ENCODE data around the gene PSMC3.

The PSMC3 gene

GRCh38 chr11:47437218-47437745, 11.0 kb upstream of the PSMC3 start:
- TF ChIP-seq, protein P1, sequence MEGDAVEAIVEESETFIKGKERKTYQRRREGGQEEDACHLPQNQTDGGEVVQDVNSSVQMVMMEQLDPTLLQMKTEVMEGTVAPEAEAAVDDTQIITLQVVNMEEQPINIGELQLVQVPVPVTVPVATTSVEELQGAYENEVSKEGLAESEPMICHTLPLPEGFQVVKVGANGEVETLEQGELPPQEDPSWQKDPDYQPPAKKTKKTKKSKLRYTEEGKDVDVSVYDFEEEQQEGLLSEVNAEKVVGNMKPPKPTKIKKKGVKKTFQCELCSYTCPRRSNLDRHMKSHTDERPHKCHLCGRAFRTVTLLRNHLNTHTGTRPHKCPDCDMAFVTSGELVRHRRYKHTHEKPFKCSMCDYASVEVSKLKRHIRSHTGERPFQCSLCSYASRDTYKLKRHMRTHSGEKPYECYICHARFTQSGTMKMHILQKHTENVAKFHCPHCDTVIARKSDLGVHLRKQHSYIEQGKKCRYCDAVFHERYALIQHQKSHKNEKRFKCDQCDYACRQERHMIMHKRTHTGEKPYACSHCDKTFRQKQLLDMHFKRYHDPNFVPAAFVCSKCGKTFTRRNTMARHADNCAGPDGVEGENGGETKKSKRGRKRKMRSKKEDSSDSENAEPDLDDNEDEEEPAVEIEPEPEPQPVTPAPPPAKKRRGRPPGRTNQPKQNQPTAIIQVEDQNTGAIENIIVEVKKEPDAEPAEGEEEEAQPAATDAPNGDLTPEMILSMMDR (conservative IDR thresholded peaks at IDR 0.05; ENCODE audit: low read depth, low read length), result no peak
- DNase-seq (ENCODE audit: low read depth), result no peak
- no peak overlapping the region for H3K4me3 ChIP-seq (ENCODE audit: low read length)

- no peak overlapping the region for H3K4me3 ChIP-seq (ENCODE audit: low read length)
- DNase-seq (ENCODE audit: low read depth), result no peak
- TF ChIP-seq, protein P1 (conservative IDR thresholded peaks at IDR 0.05; ENCODE audit: low read depth, low read length), result no peak
Measured at GRCh38 chr11:47436726-47437125, 10.5 kb upstream of the PSMC3 start.

DNA sequence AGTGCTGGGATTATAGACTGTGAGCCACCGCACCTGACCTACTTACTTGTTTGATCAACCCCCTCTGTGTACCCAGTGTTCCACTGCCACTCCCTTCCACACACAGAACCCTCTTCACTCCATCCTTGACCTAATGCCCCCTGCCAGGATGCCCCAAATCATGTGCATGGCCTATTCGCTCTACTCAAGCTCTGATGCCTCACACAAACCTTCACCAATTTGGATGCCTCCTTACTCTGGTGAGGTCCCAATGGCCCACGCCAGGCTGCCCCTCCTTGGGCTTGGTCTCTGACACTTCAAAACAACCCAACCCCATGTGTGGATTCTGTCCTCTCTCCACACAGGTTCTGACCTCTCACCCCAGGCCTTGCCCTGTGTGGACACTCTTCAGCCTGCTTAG, 9.4 kb upstream of the PSMC3 start:
- H3K4me3 ChIP-seq (ENCODE audit: low read length), result no peak overlapping the region
- no peak for DNase-seq (ENCODE audit: low read depth)
- TF ChIP-seq, protein P1 (conservative IDR thresholded peaks at IDR 0.05; ENCODE audit: low read depth, low read length), result no peak

DNA sequence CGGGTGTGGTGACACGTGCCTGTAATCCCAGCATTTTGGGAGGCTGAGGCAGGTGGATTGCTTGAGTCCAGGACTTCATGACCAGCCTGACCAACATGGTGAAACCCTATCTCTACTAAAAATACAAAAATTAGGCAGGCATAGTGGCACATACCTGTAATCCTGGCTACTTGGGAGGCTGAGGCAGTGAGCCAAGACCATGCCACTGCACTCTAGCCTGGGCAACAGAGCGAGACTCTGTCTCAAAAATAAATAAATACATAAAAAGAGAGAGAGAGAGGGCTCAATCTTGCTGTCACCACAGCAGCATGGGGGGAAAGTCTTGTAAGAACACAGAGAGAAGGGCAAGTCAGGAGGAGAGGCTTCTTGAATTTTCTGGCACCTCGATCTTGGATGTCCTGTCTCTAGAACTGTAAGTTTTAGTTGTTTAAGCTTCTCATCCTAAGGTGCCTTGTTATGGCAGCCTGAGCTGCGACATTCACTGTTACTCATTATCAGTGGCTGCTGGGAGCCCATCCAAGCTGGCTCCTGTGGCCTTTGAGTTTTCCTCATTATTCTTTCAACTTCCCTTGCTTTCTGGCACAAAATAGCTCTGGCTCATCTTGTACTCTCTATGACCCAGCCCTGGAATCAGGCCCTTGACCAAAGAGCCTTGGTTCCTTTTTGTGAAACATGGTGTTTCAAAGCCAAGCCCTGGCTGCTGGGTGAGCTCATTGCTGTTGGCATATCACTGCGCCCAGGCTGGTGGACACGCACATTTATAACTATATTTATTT, 8.0 kb upstream of the PSMC3 start:
- TF ChIP-seq, protein P1 (conservative IDR thresholded peaks at IDR 0.05; ENCODE audit: low read depth, low read length), result no peak
- no peak for DNase-seq (ENCODE audit: low read depth)
- no peak overlapping the region for H3K4me3 ChIP-seq (ENCODE audit: low read length)

GRCh38 chr11:47433157-47433556, 6.9 kb upstream of the PSMC3 start:
- H3K4me3 ChIP-seq (ENCODE audit: low read length), result no peak overlapping the region
- TF ChIP-seq, protein P1 (conservative IDR thresholded peaks at IDR 0.05; ENCODE audit: low read depth, low read length), result no peak
- no peak for DNase-seq (ENCODE audit: low read depth)

- H3K4me3 ChIP-seq (ENCODE audit: low read length), result no peak overlapping the region
- TF ChIP-seq, protein P1 (conservative IDR thresholded peaks at IDR 0.05; ENCODE audit: low read depth, low read length), result no peak
- DNase-seq (ENCODE audit: low read depth), result no peak
Measured at GRCh38 chr11:47431356-47432083, 5.3 kb upstream of the PSMC3 start.
